ENCODE data around the gene GSTM1. TPM values are rescaled to one million over a fixed set of nuclear protein-coding genes. Genes with fewer than 3 reads are reported as not detected.

GSTM1 gene
- total and polyA plus RNA-seq, 2 of the 8 experiments (the other 6 are each of a cell fraction or from before 2014, with no cell fraction given) = 16.7 to 42.5 TPM

DNA sequence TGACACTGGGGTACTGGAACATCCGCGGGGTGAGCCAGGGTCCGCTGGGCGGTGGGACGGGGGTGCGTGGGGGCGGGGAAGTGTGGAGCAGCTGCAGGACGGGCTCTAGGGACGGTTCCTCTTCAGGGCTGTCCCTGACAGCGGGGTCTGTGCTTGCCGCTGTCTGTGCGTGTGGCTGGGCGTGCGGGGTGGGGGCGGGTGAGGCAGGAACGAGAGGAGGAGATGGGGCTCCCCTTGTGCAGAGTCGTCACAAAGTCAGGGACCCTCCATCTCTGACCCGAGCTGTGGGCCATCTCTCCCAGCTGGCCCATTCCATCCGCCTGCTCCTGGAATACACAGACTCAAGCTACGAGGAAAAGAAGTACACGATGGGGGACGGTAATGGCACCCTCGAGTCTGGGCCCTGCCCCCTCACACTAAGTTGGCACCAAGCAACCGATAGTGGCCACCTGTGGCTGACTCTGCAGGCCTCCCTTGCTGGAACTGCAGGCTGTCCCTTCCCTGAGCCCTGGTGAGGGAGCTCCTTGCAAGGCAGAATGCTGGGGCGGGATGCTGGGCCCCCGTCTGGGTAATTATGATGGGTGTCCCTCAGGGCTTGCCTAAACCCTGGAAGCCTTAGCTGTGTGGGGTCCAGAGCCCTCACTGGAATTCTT is 19.4 kb upstream of the GSTM1 start:
- no peak overlapping the region for H4K8ac ChIP-seq (ENCODE audit: extremely low read depth, insufficient read depth, low read length)
- peak overlapping the region; percentile 48 for H3K18ac ChIP-seq (ENCODE audit: extremely low read depth, low read length)
- H4K91ac ChIP-seq (replicated peaks; ENCODE audit: insufficient read length, low read length) = no peak overlapping the region
- H2BK20ac ChIP-seq (ENCODE audit: low read length) = no peak overlapping the region
- ChIA-PET CTCF (ENCODE audit: partially characterized antibody) (interaction anchor here (0.8 to 1.9 kb wide), 7 partner anchors 13 to 82 kb away, joined by 3 to 7 read pairs (median 5); partner anchors contain the start of gene GSTM4), POLR2A (ENCODE audit: partially characterized antibody) (interaction anchor here (0.6 to 0.7 kb wide), 2 partner anchors 12 to 180 kb away, joined by 3 read pairs; partner anchors contain the start of gene GSTM4)
- H2AK5ac ChIP-seq (ENCODE audit: low read depth, low read length) = no peak overlapping the region
- WGBS, 2 experiments (ENCODE audit: extremely low coverage in 1 of 2, insufficient coverage in 1 of 2, insufficient read length in 1 of 2, insufficient replicate concordance in 2 of 2, low coverage in 1 of 2, low lambda C conversion rate in 2 of 2, missing lambda C conversion rate in 1 of 2) = 32% methylated on average over 14 of the region's 26 CpGs; no CpG with 5 or more reads in 1 of the 2 experiments
- no peaks in the 10 kb centered on the region for H3K79me2 ChIP-seq (ENCODE audit: control insufficient read depth in 1 of 2, insufficient read depth in 2 of 2, low read length in 2 of 2)
- TF ChIP-seq JUND (IDR thresholded peaks at IDR 0.05; ENCODE audit: low read length) (no peak), TEAD4 (IDR thresholded peaks at IDR 0.05; ENCODE audit: low read depth, low read length) (no peak)
- no peak overlapping the region for H3K23ac ChIP-seq (ENCODE audit: insufficient read length)
- no peak overlapping the region for H3K56ac ChIP-seq (replicated peaks; ENCODE audit: insufficient read length, low read depth, low read length)
- H2BK12ac ChIP-seq (ENCODE audit: low read depth, low read length) = no peak overlapping the region
- no peak overlapping the region for H3K9ac ChIP-seq (replicated peaks in 1 of 4; ENCODE audit: extremely low read depth in 1 of 4, low read depth in 3 of 4, low read length in 3 of 4)
- no peak overlapping the region for H3K27ac ChIP-seq (ENCODE audit: low read depth, low read length)
- H3K4me1 ChIP-seq (replicated peaks in 1 of 4; ENCODE audit: control insufficient read depth in 3 of 4, insufficient read depth in 4 of 4, low read length in 3 of 4) = peaks cover 0 to 6% (median 5%) of the 10 kb centered on the region in 4 experiments; a peak in 5 of 7 replicates
- H2BK120ac ChIP-seq (replicated peaks; ENCODE audit: low read depth, low read length) = no peak overlapping the region
- no peak for FAIRE-seq
- no peaks in the 10 kb centered on the region for H3K27me3 ChIP-seq (replicated peaks in 1 of 4; ENCODE audit: control insufficient read depth in 3 of 4, extremely low read depth in 1 of 4, insufficient read depth in 3 of 4, low read length in 3 of 4)
- no peak for DNase-seq (ENCODE audit: low read depth in 1 of 2, low spot score in 2 of 2)
- no peak overlapping the region for H2BK5ac ChIP-seq (ENCODE audit: low read depth, low read length)
- no peaks in the 10 kb centered on the region for H3K79me1 ChIP-seq (ENCODE audit: low read depth, low read length)
- H3K9me3 ChIP-seq (ENCODE audit: insufficient read depth in 2 of 2, low read depth in 1 of 2, low read length in 1 of 2) = no peaks in the 10 kb centered on the region
- peaks cover 4% of the 10 kb centered on the region; the same call in 1 of the 2 replicates for H3K23me2 ChIP-seq (ENCODE audit: low read depth, low read length)
- no peak overlapping the region for H4K5ac ChIP-seq (ENCODE audit: insufficient read length, low read depth, low read length)
- H3K4ac ChIP-seq (replicated peaks; ENCODE audit: insufficient read length, low read depth, low read length) = no peak overlapping the region
- no peak overlapping the region for H2BK15ac ChIP-seq (ENCODE audit: low read length)
- peak overlapping the region; percentile 34 to 59 (median 40); a peak in 7 of 8 replicates for H3K4me3 ChIP-seq (ENCODE audit: extremely low read depth in 1 of 4, insufficient read depth in 2 of 4, low read depth in 3 of 4, low read length in 4 of 4)
- no peaks in the 10 kb centered on the region for H3K36me3 ChIP-seq (ENCODE audit: control insufficient read depth in 2 of 4, insufficient read depth in 4 of 4, low read length in 3 of 4)
- H3K4me2 ChIP-seq (ENCODE audit: insufficient read depth in 1 of 2, low read depth in 2 of 2, low read length in 2 of 2) = peak overlapping the region; percentile 62 to 65
- no peak overlapping the region; the same call in 1 of the 2 replicates for H2AFZ ChIP-seq (ENCODE audit: low read length)
- no peaks in the 10 kb centered on the region for H4K20me1 ChIP-seq (replicated peaks in 1 of 2; ENCODE audit: control insufficient read depth in 1 of 2, insufficient read depth in 2 of 2, low read length in 2 of 2)
- no peak overlapping the region for H3K14ac ChIP-seq (ENCODE audit: insufficient read length)
